Astrocyte of the spinal cord (primary cell): ENCODE measurements around the gene ZCCHC7.

Source experiments
- DNase-seq: peaks from one replicate; pipeline ENCODE4 v3.0.0; 2011; ENCODE audit warnings: low read depth, low spot score
- H3K4me3 ChIP-seq: 2 replicates; pipeline ENCODE4 v1.5.1; 2011; ENCODE audit warnings: low read depth, mild to moderate bottlenecking, low read length, moderate library complexity
- CTCF ChIP-seq: IDR thresholded peaks from 2 replicates; pipeline ENCODE4 v1.5.1; 2012; ENCODE audit warnings: low read depth, mild to moderate bottlenecking, low read length, inconsistent platforms
- in situ Hi-C: cut with HindIII; loops from 2 replicates; pipeline ENCODE4 v1.10.0; 2017; ENCODE audit warnings: low sequenced_read_pairs

The ZCCHC7 gene

GRCh38 chr9:37293664-37294524 is 173.5 kb downstream of the ZCCHC7 start:
- no peak overlapping the region for H3K4me3 ChIP-seq
- in situ Hi-C loops: no loop called here
- no peak for TF ChIP-seq CTCF
- no peak for DNase-seq

GRCh38 chr9:37295178-37295577 is 174.8 kb downstream of the ZCCHC7 start:
- TF ChIP-seq CTCF: no peak
- in situ Hi-C loops: no loop called here
- H3K4me3 ChIP-seq: no peak overlapping the region
- DNase-seq: no peak

- H3K4me3 ChIP-seq: no peak overlapping the region
- no peak for TF ChIP-seq CTCF
- in situ Hi-C loops: no loop called here
- no peak for DNase-seq
Measured at GRCh38 chr9:37295796-37296195, 175.4 kb downstream of the ZCCHC7 start.

- no peak for TF ChIP-seq CTCF
- DNase-seq: no peak
- in situ Hi-C loops: no loop called here
- H3K4me3 ChIP-seq: no peak overlapping the region
Measured at GRCh38 chr9:37297592-37297991, 177.2 kb downstream of the ZCCHC7 start.

GRCh38 chr9:37300620-37301019 is 180.2 kb downstream of the ZCCHC7 start:
- H3K4me3 ChIP-seq: no peak overlapping the region
- in situ Hi-C loops: no loop called here
- DNase-seq: peak; percentile 39
- TF ChIP-seq CTCF: no peak

- in situ Hi-C loops: no loop called here
- DNase-seq: no peak
- H3K4me3 ChIP-seq: no peak overlapping the region
- TF ChIP-seq CTCF: no peak
Measured at GRCh38 chr9:37301042-37301853, 180.9 kb downstream of the ZCCHC7 start.
